ENCODE data around the gene CABLES1.

- no peak for TF ChIP-seq HEYL (CRISPR knock-in tag; IDR thresholded peaks at IDR 0.05)
- TF ChIP-seq POLR2AphosphoS2 (conservative IDR thresholded peaks at IDR 0.05; ENCODE audit: low read length), result no peak
- no peak for TF ChIP-seq CEBPB (IDR thresholded peaks at IDR 0.05)
- no peak for TF ChIP-seq CTCF (IDR thresholded peaks at IDR 0.05)
- TF ChIP-seq BHLHE40 (IDR thresholded peaks at IDR 0.05; ENCODE audit: low read depth, low read length), result no peak
Measured at GRCh38 chr18:23134780-23135549, at the start of gene CABLES1.
